Mesenchymal stem cell (in vitro differentiated cells and primary cell): Measurements from ENCODE around the gene PARD3.
"Not testable (repeated sequence)": the region's sequence is repeated elsewhere in the genome, so short reads cannot be mapped to it uniquely, and the experiment has no call there.

Experiments
- DNase-seq: peaks from one replicate; pipeline ENCODE4 v3.0.0-alpha.2; 2013
- H2AFZ ChIP-seq: one replicate; pipeline ENCODE4 v1.6.1; 2013; ENCODE audit warnings: low read depth, mild to moderate bottlenecking, control low read depth, inconsistent platforms, low read length, moderate library complexity
- H2AK5ac ChIP-seq: 2 replicates; pipeline ENCODE4 v1.6.1; 2013; ENCODE audit warnings: low read length, moderate library complexity, mild to moderate bottlenecking, inconsistent platforms; ENCODE audit not compliant: severe bottlenecking
- H2BK120ac ChIP-seq: one replicate; pipeline ENCODE4 v1.6.1; 2013; ENCODE audit warnings: low read depth, mild to moderate bottlenecking, inconsistent platforms, low read length, moderate library complexity
- H2BK12ac ChIP-seq, 2 experiments: one replicate each; pipeline ENCODE4 v1.6.1; 2013; ENCODE audit warnings: inconsistent platforms in 2 of 2, low read length in 2 of 2, mild to moderate bottlenecking in 2 of 2, moderate library complexity in 2 of 2, control low read depth in 1 of 2
- H2BK15ac ChIP-seq: one replicate; pipeline ENCODE4 v1.6.1; 2013; ENCODE audit warnings: mild to moderate bottlenecking, low read depth, inconsistent platforms; ENCODE audit not compliant: poor library complexity, severe bottlenecking
- H2BK5ac ChIP-seq: 2 replicates; pipeline ENCODE4 v1.6.1; 2013; ENCODE audit warnings: low read depth, mild to moderate bottlenecking, low read length, control low read depth, inconsistent platforms; ENCODE audit not compliant: poor library complexity, severe bottlenecking
- H3K14ac ChIP-seq, 2 experiments: one replicate each; pipeline ENCODE4 v1.6.1; 2013; ENCODE audit warnings: inconsistent platforms in 2 of 2, low read length in 2 of 2, control low read depth in 1 of 2, mild to moderate bottlenecking in 1 of 2, moderate library complexity in 1 of 2
- H3K18ac ChIP-seq, 2 experiments: one replicate each; pipeline ENCODE4 v1.6.1; 2013; ENCODE audit warnings: inconsistent platforms in 2 of 2, low read length in 2 of 2, control low read depth in 1 of 2, low read depth in 1 of 2, mild to moderate bottlenecking in 1 of 2
- H3K23ac ChIP-seq, 2 experiments: one replicate each; pipeline ENCODE4 v1.6.1; 2013; ENCODE audit warnings: inconsistent platforms in 2 of 2, low read length in 2 of 2, mild to moderate bottlenecking in 2 of 2, moderate library complexity in 2 of 2, control low read depth in 1 of 2
- H3K27ac ChIP-seq: 2 replicates; pipeline ENCODE4 v1.5.1; 2013; ENCODE audit warnings: mild to moderate bottlenecking, moderate library complexity, low read length, control low read depth, inconsistent platforms; ENCODE audit not compliant: poor library complexity, severe bottlenecking
- H3K27me3 ChIP-seq, 2 experiments: 2 replicates each; pipeline versions ENCODE4 v1.6.1 to v1.7.0; 2013; ENCODE audit warnings: low read length in 2 of 2, mild to moderate bottlenecking in 2 of 2, moderate library complexity in 2 of 2, control low read depth in 1 of 2, inconsistent platforms in 1 of 2; ENCODE audit not compliant: control insufficient read depth in 1 of 2, insufficient read depth in 1 of 2
- H3K36me3 ChIP-seq, 2 experiments: 2 replicates each; pipeline versions ENCODE4 v1.6.1 to v1.7.0; 2013; ENCODE audit warnings: low read length in 2 of 2, control low read depth in 1 of 2, inconsistent platforms in 1 of 2, low read depth in 1 of 2, mild to moderate bottlenecking in 1 of 2; ENCODE audit not compliant: insufficient read depth in 2 of 2, control insufficient read depth in 1 of 2
- H3K4ac ChIP-seq, 2 experiments: one replicate each; pipeline ENCODE4 v1.6.1; 2013; ENCODE audit warnings: inconsistent platforms in 2 of 2, low read length in 2 of 2, mild to moderate bottlenecking in 2 of 2, moderate library complexity in 2 of 2, control low read depth in 1 of 2, low read depth in 1 of 2
- H3K4me1 ChIP-seq: 2 replicates; pipeline ENCODE4 v1.6.1; 2013; ENCODE audit warnings: low read depth, low read length, control low read depth; ENCODE audit not compliant: control insufficient read depth, insufficient read depth
- H3K4me2 ChIP-seq: 2 replicates; pipeline ENCODE4 v1.6.1; 2013; ENCODE audit warnings: low read length, mild to moderate bottlenecking, inconsistent platforms; ENCODE audit not compliant: poor library complexity, severe bottlenecking
- H3K4me3 ChIP-seq, 2 experiments: 2 replicates each; pipeline versions ENCODE4 v1.5.1 to v1.7.0; 2013; ENCODE audit warnings: low read length in 2 of 2, mild to moderate bottlenecking in 2 of 2, control low read depth in 1 of 2, low read depth in 1 of 2; ENCODE audit not compliant: insufficient read depth in 1 of 2
- H3K79me1 ChIP-seq: replicated peaks from 2 replicates; pipeline ENCODE4 v1.6.1; 2013; ENCODE audit warnings: mild to moderate bottlenecking, control low read depth, low read length, inconsistent platforms; ENCODE audit not compliant: poor library complexity, severe bottlenecking
- H3K9ac ChIP-seq: 2 replicates; pipeline ENCODE4 v1.7.0; 2013; ENCODE audit warnings: mild to moderate bottlenecking, low read length, moderate library complexity
- H3K9me3 ChIP-seq: 2 replicates; pipeline ENCODE4 v1.7.0; 2013; ENCODE audit warnings: mild to moderate bottlenecking, low read length; ENCODE audit not compliant: control insufficient read depth
- H4K8ac ChIP-seq: one replicate; pipeline ENCODE4 v1.6.1; 2013; ENCODE audit warnings: inconsistent platforms, mild to moderate bottlenecking, low read length, moderate library complexity
- H4K91ac ChIP-seq: one replicate; pipeline ENCODE4 v1.6.1; 2013; ENCODE audit warnings: mild to moderate bottlenecking, low read length, inconsistent platforms
- WGBS: methylation state at CpG from one replicate; pipeline ENCODE4 v1.1.7; 2013; ENCODE audit warnings: mixed read lengths; 5-methylcytosine and 5-hydroxymethylcytosine counted together

The PARD3 gene

GRCh38 chr10:34758447-34758996 is 56.6 kb downstream of the PARD3 start:
- 3% methylated on average over 2 of the region's 3 CpGs for WGBS
- Histone ChIP-seq H3K18ac (peak overlapping the region in 1 of 2 experiments; percentile 76), H3K14ac (no peak overlapping the region), H3K4me3 (peak overlapping the region in 1 of 2 experiments; percentile 16), H2BK5ac (no peak overlapping the region), H3K4me1 (peaks cover 29% of the 10 kb centered on the region), H3K9ac (no peak overlapping the region), H4K91ac (no peak overlapping the region), H3K4me2 (no peak overlapping the region), H2BK15ac (no peak overlapping the region), H2BK120ac (no peak overlapping the region), H2BK12ac (no peak overlapping the region), H3K79me1 (no peaks in the 10 kb centered on the region), H3K9me3 (no peaks in the 10 kb centered on the region), H3K27ac (peak overlapping the region; percentile 85), H3K27me3 (no peaks in the 10 kb centered on the region), H3K4ac (no peak overlapping the region), H4K8ac (no peak overlapping the region), H2AK5ac (no peak overlapping the region), H3K23ac (no peak overlapping the region), H2AFZ (no peak overlapping the region), H3K36me3 (no peaks in the 10 kb centered on the region)
- peak; percentile 97 for DNase-seq

GRCh38 chr10:34757933-34758332 is 57.2 kb downstream of the PARD3 start:
- H3K9me3 ChIP-seq, result no peaks in the 10 kb centered on the region

GRCh38 chr10:34757181-34757580 is 57.9 kb downstream of the PARD3 start:
- H2BK5ac ChIP-seq, H4K8ac ChIP-seq, H3K4me3 ChIP-seq, H3K4me2 ChIP-seq, H3K9me3 ChIP-seq, H3K36me3 ChIP-seq, H3K27me3 ChIP-seq, DNase-seq, H2BK120ac ChIP-seq, H3K4ac ChIP-seq, H2AK5ac ChIP-seq, H2BK12ac ChIP-seq, H3K79me1 ChIP-seq, H3K23ac ChIP-seq, H3K9ac ChIP-seq, H4K91ac ChIP-seq, H2AFZ ChIP-seq, H2BK15ac ChIP-seq, H3K18ac ChIP-seq, H3K14ac ChIP-seq: not testable (repeated sequence)
- Histone ChIP-seq H3K27ac (peak overlapping the region; percentile 18), H3K4me1 (peaks cover 29% of the 10 kb centered on the region)
- 100% methylated on average over 4 of the region's 4 CpGs for WGBS

More at GRCh38 chr10:34757933-34758332, 57.2 kb downstream of the PARD3 start:
- no peak overlapping the region for H4K91ac ChIP-seq
- no peak overlapping the region for H2AK5ac ChIP-seq
- H3K36me3 ChIP-seq, result no peaks in the 10 kb centered on the region
- DNase-seq, result no peak
- H2BK12ac ChIP-seq, result no peak overlapping the region
- H2AFZ ChIP-seq, result no peak overlapping the region
- no peak overlapping the region for H3K18ac ChIP-seq
- H4K8ac ChIP-seq, result no peak overlapping the region
- H3K9ac ChIP-seq, result no peak overlapping the region
- H3K4ac ChIP-seq, result no peak overlapping the region
- no peak overlapping the region for H2BK15ac ChIP-seq
- H3K27me3 ChIP-seq, result no peaks in the 10 kb centered on the region
- no peak overlapping the region for H3K14ac ChIP-seq
- H3K4me1 ChIP-seq, result peaks cover 30% of the 10 kb centered on the region
- peak overlapping the region; percentile 85 for H3K27ac ChIP-seq
- no peak overlapping the region for H2BK5ac ChIP-seq
- no peaks in the 10 kb centered on the region for H3K79me1 ChIP-seq
- H2BK120ac ChIP-seq, result no peak overlapping the region
- no peak overlapping the region for H3K23ac ChIP-seq
- H3K4me2 ChIP-seq, result no peak overlapping the region
- peak overlapping the region in 1 of 2 experiments; percentile 16 for H3K4me3 ChIP-seq

GRCh38 chr10:34756584-34756983 is 58.5 kb downstream of the PARD3 start:
- Histone ChIP-seq H3K4me1 (peaks cover 28% of the 10 kb centered on the region), H3K79me1 (no peaks in the 10 kb centered on the region), H3K18ac (no peak overlapping the region), H3K4me3 (no peak overlapping the region), H3K4me2 (no peak overlapping the region), H3K9ac (no peak overlapping the region), H3K23ac (no peak overlapping the region), H3K9me3 (no peaks in the 10 kb centered on the region), H2BK15ac (no peak overlapping the region), H3K14ac (no peak overlapping the region), H2BK12ac (peak overlapping the region in 1 of 2 experiments; percentile 45), H3K27ac (no peak overlapping the region), H2AFZ (no peak overlapping the region), H3K36me3 (no peaks in the 10 kb centered on the region), H4K8ac (no peak overlapping the region), H3K27me3 (no peaks in the 10 kb centered on the region), H2BK120ac (no peak overlapping the region), H3K4ac (no peak overlapping the region), H2AK5ac (peak overlapping the region; percentile 31), H2BK5ac (no peak overlapping the region), H4K91ac (no peak overlapping the region)
- no peak for DNase-seq
- 98% methylated on average over 3 of the region's 3 CpGs for WGBS
